VCaP (cell line): ENCODE data around the gene SLC13A5.

Experiments used
- H3K27ac ChIP-seq: fragments of 450-650 bp; 2 replicates; pipeline ENCODE4 v1.5.1; 2017
- TF ChIP-seq, protein P1 (sequence below): fragments of 450-650 bp; conservative IDR thresholded peaks from 2 replicates; pipeline ENCODE4 v1.5.1; 2017; ENCODE audit warnings: mild to moderate bottlenecking, moderate library complexity

SLC13A5 gene

DNA sequence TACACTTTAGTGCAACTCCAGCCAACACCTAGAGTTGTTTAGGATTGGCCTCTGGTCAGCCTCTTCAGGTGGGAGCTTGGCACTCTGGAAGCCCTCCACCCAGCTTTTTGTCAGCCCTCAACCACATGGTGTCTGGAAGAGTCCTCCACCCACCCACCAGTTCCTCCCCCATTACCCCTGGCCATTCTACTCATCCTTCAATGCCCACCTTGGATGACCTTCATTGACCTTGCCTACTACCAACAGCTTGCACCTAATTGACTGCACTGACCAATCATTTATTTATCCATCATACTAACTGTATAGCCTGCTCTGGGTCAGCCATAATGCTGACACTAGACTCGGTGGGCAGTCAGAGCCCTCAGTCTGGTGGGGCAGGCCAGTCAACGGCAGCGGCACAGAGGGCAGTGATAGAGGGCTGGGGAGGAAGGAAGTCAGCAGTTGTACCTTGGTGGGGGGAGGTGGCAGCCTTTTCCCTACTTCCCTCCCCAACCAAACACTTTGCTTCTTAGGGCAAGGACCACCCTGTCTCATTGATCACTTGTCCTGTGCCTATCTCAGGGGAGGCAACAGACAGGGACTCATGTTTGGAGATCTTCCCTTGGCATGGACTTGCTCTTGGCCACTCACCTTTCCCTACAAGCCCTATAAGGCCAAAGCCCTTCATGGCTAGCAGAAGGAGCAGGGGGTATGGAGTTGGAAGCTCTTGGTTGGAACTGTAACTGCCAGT, 29.3 kb downstream of the SLC13A5 start:
- H3K27ac ChIP-seq, result no peak overlapping the region
- TF ChIP-seq, protein P1, sequence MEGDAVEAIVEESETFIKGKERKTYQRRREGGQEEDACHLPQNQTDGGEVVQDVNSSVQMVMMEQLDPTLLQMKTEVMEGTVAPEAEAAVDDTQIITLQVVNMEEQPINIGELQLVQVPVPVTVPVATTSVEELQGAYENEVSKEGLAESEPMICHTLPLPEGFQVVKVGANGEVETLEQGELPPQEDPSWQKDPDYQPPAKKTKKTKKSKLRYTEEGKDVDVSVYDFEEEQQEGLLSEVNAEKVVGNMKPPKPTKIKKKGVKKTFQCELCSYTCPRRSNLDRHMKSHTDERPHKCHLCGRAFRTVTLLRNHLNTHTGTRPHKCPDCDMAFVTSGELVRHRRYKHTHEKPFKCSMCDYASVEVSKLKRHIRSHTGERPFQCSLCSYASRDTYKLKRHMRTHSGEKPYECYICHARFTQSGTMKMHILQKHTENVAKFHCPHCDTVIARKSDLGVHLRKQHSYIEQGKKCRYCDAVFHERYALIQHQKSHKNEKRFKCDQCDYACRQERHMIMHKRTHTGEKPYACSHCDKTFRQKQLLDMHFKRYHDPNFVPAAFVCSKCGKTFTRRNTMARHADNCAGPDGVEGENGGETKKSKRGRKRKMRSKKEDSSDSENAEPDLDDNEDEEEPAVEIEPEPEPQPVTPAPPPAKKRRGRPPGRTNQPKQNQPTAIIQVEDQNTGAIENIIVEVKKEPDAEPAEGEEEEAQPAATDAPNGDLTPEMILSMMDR, result no peak

DNA sequence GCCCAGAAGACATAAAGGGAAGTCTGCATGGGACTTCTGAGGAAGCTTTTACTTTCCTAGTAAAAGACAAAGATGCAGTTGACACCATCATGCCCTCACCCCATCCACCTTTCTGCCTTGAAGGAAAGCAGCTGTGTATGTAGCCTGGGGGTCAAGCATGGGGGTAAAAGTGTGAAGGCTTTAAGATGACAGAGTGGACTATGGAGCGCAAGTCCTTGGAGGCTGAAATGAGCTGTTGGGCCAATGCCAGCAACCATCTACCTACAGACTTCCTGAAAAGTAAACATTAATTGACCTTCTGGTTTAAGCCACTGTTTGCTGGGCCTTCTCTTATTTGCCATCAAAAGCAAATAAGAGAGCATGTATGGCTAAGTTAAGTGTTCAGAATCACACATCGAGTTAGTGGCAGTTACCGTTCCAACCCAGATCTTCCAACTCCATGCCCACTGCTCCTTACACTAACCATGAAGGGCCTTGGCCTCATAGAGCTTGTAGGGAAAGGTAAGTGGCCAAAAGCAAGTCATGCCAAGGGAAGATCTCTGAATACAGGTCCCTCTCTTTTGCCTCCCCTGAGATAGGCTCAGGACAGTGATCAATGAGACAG, 30.0 kb downstream of the SLC13A5 start:
- TF ChIP-seq, protein P1, result no peak
- H3K27ac ChIP-seq, result no peak overlapping the region

DNA sequence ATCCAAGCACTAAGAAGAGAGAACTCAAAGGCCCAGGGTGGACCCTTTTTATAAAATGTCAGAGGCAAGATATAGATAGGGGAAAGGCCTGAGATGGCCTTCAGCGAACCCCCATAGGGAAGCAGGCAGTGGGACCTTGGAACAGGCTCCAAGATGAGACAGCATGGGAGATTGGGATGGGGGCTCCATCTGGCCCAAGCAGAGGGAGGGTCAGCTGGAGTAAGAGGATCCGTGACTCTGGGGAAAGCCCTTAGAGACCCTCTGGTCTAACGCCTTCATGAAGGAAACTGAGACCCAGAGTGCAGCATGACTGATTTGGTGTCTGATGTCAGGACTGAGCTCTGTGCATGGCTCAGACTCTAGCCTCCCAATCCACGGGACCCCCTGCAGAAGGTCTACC, 30.8 kb downstream of the SLC13A5 start:
- TF ChIP-seq, protein P1, result no peak
- no peak overlapping the region for H3K27ac ChIP-seq

DNA sequence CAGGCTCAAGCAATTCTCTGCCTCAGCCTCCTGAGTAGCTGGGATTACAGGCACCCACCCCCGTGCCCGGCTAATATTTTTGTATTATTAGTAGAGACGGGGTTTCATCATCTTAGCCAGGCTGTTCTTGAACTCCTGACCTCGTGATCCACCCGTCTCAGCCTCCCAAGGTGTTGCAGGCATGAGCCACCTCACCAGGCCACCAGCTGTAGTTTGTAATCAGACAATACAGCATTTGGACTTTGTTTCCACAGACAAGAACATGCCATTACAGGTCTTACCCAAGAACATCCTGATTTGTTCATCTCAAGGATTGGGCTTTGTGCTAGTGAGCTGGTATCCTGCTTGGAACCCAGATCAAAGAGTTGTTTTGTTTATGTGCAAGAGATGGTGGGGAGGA, 31.5 kb downstream of the SLC13A5 start:
- peak overlapping the region; percentile 26 for H3K27ac ChIP-seq
- TF ChIP-seq, protein P1, result no peak

DNA sequence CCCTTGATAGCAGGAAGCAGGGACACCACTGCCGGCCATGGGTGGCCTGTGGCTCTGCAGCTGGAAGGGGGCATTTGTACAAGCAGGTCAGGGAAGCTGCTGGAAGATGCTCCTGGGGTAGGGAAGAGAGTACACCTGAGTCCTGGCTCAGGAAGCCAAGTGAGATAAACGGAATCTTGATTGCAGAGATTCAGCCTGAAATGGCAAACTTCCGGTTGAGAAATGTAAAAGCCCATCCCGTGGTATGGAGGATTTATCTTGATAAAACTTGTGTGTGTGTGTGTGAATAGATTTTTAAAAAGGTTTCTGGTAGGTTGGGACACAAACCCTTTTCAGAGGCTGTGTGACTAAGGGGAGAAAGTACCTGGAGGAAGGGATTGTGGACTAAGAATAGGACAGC, 32.0 kb downstream of the SLC13A5 start:
- peak overlapping the region; percentile 26 for H3K27ac ChIP-seq

DNA sequence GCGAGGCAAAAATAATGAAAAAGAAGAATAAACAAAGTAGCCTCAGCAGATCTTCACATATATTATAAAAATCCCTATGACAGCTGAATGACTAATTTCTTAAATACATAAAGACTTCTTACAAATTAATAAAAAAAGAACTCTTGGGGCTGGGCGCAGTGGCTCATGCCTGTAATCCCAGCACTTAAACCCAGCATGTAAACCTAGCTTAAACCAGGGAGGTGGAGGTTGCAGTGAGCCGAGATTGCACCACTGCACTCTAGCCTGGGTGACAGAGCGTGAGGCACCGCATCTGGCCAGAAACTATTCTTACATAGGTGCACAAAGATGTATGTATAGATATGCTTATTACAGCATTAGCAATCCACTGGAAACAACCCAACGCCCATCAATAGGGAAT, 33.9 kb downstream of the SLC13A5 start:
- TF ChIP-seq, protein P1, result no peak
- H3K27ac ChIP-seq, result no peak overlapping the region

More for the DNA sequence above, 32.0 kb downstream of the SLC13A5 start:
- TF ChIP-seq, protein P1, result no peak

DNA sequence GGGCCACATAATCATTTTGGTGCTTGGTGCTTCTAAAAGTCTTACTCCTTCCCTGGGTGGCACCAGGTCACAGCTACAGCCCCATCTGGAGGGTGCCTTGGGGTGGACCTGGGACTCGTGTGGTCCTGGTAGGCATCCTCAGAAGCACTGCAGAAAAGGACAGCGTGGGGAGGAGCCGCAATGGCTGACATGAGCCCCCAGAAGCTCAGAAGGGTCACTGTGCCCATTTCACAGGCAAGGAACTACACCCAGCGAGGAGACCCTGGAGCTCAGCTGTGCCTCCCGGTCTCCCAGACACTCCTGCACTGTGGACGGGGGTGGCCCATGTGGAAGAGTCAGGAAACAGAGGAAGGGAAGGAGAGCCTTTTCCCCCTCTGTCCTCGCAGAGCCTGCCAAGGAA, 35.2 kb downstream of the SLC13A5 start:
- H3K27ac ChIP-seq, result no peak overlapping the region
- TF ChIP-seq, protein P1, result no peak
